A673 (cell line): ENCODE results near the gene SLCO3A1.

Experiments
- EZH2 ChIP-seq: fragments of 200-600 bp; sonication (generic); IDR thresholded peaks from 2 replicates; pipeline ENCODE4 v1.6.1; 2017; ENCODE audit warnings: borderline replicate concordance, low read depth, mild to moderate bottlenecking, mixed read lengths, antibody characterized with exemption, low read length; ENCODE audit not compliant: poor library complexity, severe bottlenecking
- TF ChIP-seq, protein P1 (sequence below): fragments of 300-800, 200-600 bp; sonication (generic); conservative IDR thresholded peaks from 2 replicates; pipeline ENCODE4 v1.5.1; 2017; ENCODE audit warnings: low read depth, mild to moderate bottlenecking, antibody characterized with exemption, low read length, moderate library complexity, mixed read lengths

DNA sequence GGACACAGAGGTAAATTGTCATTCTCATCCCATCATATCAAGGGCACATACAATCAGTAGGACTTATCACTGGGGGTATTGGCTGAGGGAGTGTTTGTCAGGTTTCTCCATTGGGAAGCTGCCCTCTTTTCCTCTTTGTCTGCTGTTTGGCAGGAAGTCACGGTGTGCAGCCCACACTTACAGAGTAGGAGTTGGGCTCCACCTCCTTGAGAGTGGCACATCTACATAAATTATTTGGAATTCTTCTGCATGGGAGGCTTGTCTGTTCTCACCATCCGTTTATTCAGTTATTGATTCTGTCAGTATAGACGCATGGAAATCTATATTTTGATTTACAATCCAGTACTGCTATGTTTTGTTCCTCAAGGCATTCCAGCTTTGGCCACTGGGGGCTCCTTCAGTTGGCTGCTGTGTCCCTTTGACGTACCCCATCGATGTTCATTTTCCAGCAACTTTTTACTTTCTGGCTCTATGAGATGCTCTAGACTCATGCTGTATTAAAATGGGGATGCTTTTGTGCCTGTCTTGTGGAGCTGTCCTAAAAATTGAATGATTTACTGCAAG lies 200.3 kb downstream of the SLCO3A1 start:
- TF ChIP-seq, protein P1, sequence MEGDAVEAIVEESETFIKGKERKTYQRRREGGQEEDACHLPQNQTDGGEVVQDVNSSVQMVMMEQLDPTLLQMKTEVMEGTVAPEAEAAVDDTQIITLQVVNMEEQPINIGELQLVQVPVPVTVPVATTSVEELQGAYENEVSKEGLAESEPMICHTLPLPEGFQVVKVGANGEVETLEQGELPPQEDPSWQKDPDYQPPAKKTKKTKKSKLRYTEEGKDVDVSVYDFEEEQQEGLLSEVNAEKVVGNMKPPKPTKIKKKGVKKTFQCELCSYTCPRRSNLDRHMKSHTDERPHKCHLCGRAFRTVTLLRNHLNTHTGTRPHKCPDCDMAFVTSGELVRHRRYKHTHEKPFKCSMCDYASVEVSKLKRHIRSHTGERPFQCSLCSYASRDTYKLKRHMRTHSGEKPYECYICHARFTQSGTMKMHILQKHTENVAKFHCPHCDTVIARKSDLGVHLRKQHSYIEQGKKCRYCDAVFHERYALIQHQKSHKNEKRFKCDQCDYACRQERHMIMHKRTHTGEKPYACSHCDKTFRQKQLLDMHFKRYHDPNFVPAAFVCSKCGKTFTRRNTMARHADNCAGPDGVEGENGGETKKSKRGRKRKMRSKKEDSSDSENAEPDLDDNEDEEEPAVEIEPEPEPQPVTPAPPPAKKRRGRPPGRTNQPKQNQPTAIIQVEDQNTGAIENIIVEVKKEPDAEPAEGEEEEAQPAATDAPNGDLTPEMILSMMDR, result peak; percentile 51
- TF ChIP-seq EZH2, result no peak
